Measurements from ENCODE around the gene ZNF668. TPM values are rescaled to one million over a fixed set of nuclear protein-coding genes. Genes with fewer than 3 reads are reported as not detected.
A peak's percentile ranks its signal among the peaks of the same experiment; 100 is the strongest.

ZNF668 gene
- total and polyA plus RNA-seq, 2 donors (not counting 1 experiment from before 2014, with no cell fraction given) = 8.1 to 12.1 TPM

DNA sequence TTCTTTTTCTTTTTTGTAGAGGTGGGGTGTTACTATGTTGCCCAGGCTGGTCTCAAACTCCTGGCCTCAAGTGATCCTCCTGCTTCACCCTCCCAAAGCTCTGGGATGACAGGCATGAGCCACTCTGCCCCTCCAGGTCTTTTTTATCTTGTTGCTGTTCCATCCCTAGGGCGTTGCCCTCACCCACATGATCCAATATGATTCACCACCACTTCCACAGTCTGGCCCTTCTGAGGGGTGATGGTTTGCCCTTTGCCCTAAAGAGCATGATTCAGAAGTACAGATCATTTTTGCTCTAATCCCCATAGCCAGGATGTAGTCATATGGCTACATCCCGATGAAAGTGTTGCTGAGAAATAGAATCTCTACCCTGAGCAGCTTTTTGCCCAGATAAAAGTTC is 21.9 kb downstream of the ZNF668 start:
- Histone ChIP-seq H2AFZ (ENCODE audit: low read length) (peak overlapping the region; percentile 23), H3K4me3 (replicated peaks in 1 of 4; ENCODE audit: control extremely low read depth in 1 of 4, insufficient read depth in 1 of 4, low read depth in 3 of 4, low read length in 4 of 4) (no peak overlapping the region), H3K36me3 (ENCODE audit: control insufficient read depth, insufficient read depth, low read length) (no peaks in the 10 kb centered on the region), H3K9me3 (ENCODE audit: control insufficient read depth, insufficient read depth, low read depth, low read length) (no peaks in the 10 kb centered on the region), H3K4me1 (ENCODE audit: control insufficient read depth, extremely low read depth, insufficient read depth, low read length) (peaks cover 7% of the 10 kb centered on the region), H3K27me3 (ENCODE audit: control insufficient read depth, insufficient read depth, low read length) (no peaks in the 10 kb centered on the region), H4K20me1 (ENCODE audit: control insufficient read depth, extremely low read depth, insufficient read depth, low read length) (no peaks in the 10 kb centered on the region), H3K9ac (ENCODE audit: insufficient read depth, low read length) (no peak overlapping the region), H3K79me2 (ENCODE audit: control insufficient read depth, insufficient read depth, low read length) (no peaks in the 10 kb centered on the region), H3K4me2 (ENCODE audit: extremely low read depth, insufficient read depth, low read length) (peak overlapping the region; percentile 18), H3K27ac (ENCODE audit: insufficient read depth, low read length) (peak overlapping the region; percentile 75)
- TF ChIP-seq CTCF (conservative IDR thresholded peaks at IDR 0.05 in 1 of 2, IDR thresholded peaks at IDR 0.05 in 1 of 2; ENCODE audit: low read depth in 1 of 2, low read length in 2 of 2) = no peak
- TF ChIP-seq EZH2 (IDR thresholded peaks at IDR 0.05; ENCODE audit: low read length, missing control alignments) = no peak
- peak; percentile 92 to 96 for DNase-seq (ENCODE audit: low read depth in 2 of 2)

DNA sequence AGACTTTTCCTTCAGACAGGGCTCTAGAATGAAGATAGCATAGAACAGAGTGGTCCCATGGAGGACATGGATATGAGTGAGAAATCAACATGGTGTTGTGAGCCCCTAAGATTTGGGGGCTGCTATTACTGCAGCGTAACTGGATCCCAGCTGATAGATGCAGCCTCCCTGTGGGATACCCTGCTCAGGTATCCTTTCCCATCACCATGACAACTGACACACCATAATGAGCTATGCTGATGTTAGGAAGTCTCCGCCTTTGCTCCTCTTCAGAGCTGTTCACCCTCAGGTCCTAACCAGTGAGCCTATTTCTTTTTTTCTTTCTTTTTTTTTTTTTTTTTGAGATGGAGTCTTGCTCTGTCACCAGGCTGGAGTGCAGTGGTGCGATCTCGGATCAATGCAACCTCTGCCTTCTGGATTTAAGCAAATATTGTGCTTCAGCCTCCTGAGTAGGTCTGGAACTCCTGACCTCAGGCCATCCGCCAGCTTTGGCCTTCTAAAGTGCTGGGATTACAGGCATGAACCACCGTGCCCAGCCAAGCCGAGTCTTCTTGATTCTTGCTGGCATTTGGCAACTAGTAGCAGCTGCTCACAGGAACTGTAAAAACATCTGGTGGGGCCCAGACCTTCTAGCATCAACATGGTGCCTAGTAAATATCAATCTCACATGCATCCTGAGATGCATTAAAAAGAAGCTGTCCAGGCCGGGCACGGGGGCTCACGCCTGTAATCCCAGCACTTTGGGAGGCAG is 23.6 kb downstream of the ZNF668 start:
- H3K9ac ChIP-seq (ENCODE audit: insufficient read depth, low read length) = no peak overlapping the region
- DNase-seq (ENCODE audit: low read depth in 2 of 2) = peak in 1 of 2 donors; percentile 14
- H4K20me1 ChIP-seq (ENCODE audit: control insufficient read depth, extremely low read depth, insufficient read depth, low read length) = no peaks in the 10 kb centered on the region
- no peaks in the 10 kb centered on the region for H3K79me2 ChIP-seq (ENCODE audit: control insufficient read depth, insufficient read depth, low read length)
- H3K27ac ChIP-seq (ENCODE audit: insufficient read depth, low read length) = no peak overlapping the region
- no peak overlapping the region for H2AFZ ChIP-seq (ENCODE audit: low read length)
- H3K4me1 ChIP-seq (ENCODE audit: control insufficient read depth, extremely low read depth, insufficient read depth, low read length) = peaks cover 7% of the 10 kb centered on the region
- H3K4me2 ChIP-seq (ENCODE audit: extremely low read depth, insufficient read depth, low read length) = no peak overlapping the region
- H3K4me3 ChIP-seq (replicated peaks in 1 of 4; ENCODE audit: control extremely low read depth in 1 of 4, insufficient read depth in 1 of 4, low read depth in 3 of 4, low read length in 4 of 4) = no peak overlapping the region
- TF ChIP-seq CTCF (conservative IDR thresholded peaks at IDR 0.05 in 1 of 2, IDR thresholded peaks at IDR 0.05 in 1 of 2; ENCODE audit: low read depth in 1 of 2, low read length in 2 of 2) (no peak), EZH2 (IDR thresholded peaks at IDR 0.05; ENCODE audit: low read length, missing control alignments) (no peak)
- no peaks in the 10 kb centered on the region for H3K36me3 ChIP-seq (ENCODE audit: control insufficient read depth, insufficient read depth, low read length)
- no peaks in the 10 kb centered on the region for H3K9me3 ChIP-seq (ENCODE audit: control insufficient read depth, insufficient read depth, low read depth, low read length)
- no peaks in the 10 kb centered on the region for H3K27me3 ChIP-seq (ENCODE audit: control insufficient read depth, insufficient read depth, low read length)

- Histone ChIP-seq H4K20me1 (ENCODE audit: control insufficient read depth, extremely low read depth, insufficient read depth, low read length) (no peaks in the 10 kb centered on the region), H3K9ac (ENCODE audit: insufficient read depth, low read length) (no peak overlapping the region), H3K79me2 (ENCODE audit: control insufficient read depth, insufficient read depth, low read length) (no peaks in the 10 kb centered on the region), H3K9me3 (ENCODE audit: control insufficient read depth, insufficient read depth, low read depth, low read length) (no peaks in the 10 kb centered on the region), H3K4me1 (ENCODE audit: control insufficient read depth, extremely low read depth, insufficient read depth, low read length) (no peaks in the 10 kb centered on the region), H3K27me3 (ENCODE audit: control insufficient read depth, insufficient read depth, low read length) (no peaks in the 10 kb centered on the region), H3K36me3 (ENCODE audit: control insufficient read depth, insufficient read depth, low read length) (peaks cover 15% of the 10 kb centered on the region), H2AFZ (ENCODE audit: low read length) (no peak overlapping the region), H3K4me3 (replicated peaks in 1 of 4; ENCODE audit: control extremely low read depth in 1 of 4, insufficient read depth in 1 of 4, low read depth in 3 of 4, low read length in 4 of 4) (no peak overlapping the region), H3K27ac (ENCODE audit: insufficient read depth, low read length) (no peak overlapping the region), H3K4me2 (ENCODE audit: extremely low read depth, insufficient read depth, low read length) (no peak overlapping the region)
- no peak for DNase-seq (ENCODE audit: low read depth in 2 of 2)
- TF ChIP-seq CTCF (conservative IDR thresholded peaks at IDR 0.05 in 1 of 2, IDR thresholded peaks at IDR 0.05 in 1 of 2; ENCODE audit: low read depth in 1 of 2, low read length in 2 of 2) = no peak
- no peak for TF ChIP-seq EZH2 (IDR thresholded peaks at IDR 0.05; ENCODE audit: low read length, missing control alignments)
Measured at GRCh38 chr16:31043898-31044481, 30.1 kb downstream of the ZNF668 start.

Data from fibroblast of lung (primary cell).